H9 (cell line): ENCODE results near the gene CNOT6. TPM values are rescaled to one million over a fixed set of nuclear protein-coding genes. Genes with fewer than 3 reads are reported as not detected.

ENCODE experiments used
- DNase-seq: peaks from one replicate; pipeline ENCODE4 v3.0.0-alpha.2; 2017
- H2AFZ ChIP-seq: one replicate; pipeline ENCODE4 v1.6.1; 2013; ENCODE audit warnings: mild to moderate bottlenecking, low read length, control low read depth, moderate library complexity
- H2AK5ac ChIP-seq: 2 replicates; pipeline ENCODE4 v1.6.1; 2013; ENCODE audit warnings: low read length, control low read depth, mixed read lengths; ENCODE audit not compliant: insufficient read length
- H2BK120ac ChIP-seq: one replicate; pipeline ENCODE4 v1.6.1; 2013; ENCODE audit warnings: low read depth, mild to moderate bottlenecking, low read length, control low read depth, inconsistent platforms; ENCODE audit not compliant: poor library complexity, severe bottlenecking
- H2BK12ac ChIP-seq: 2 replicates; pipeline ENCODE4 v1.6.1; 2013; ENCODE audit warnings: low read length, control low read depth, mixed read lengths, low read depth; ENCODE audit not compliant: insufficient read length
- H2BK15ac ChIP-seq: 2 replicates; pipeline ENCODE4 v1.6.1; 2013; ENCODE audit warnings: low read depth, low read length, control low read depth
- H2BK20ac ChIP-seq: one replicate; pipeline ENCODE4 v1.6.1; 2013; ENCODE audit warnings: low read depth, mild to moderate bottlenecking, low read length, control low read depth, inconsistent platforms; ENCODE audit not compliant: poor library complexity, severe bottlenecking
- H2BK5ac ChIP-seq: 2 replicates; pipeline ENCODE4 v1.6.1; 2013; ENCODE audit warnings: low read length, control low read depth, mixed read lengths; ENCODE audit not compliant: insufficient read length
- H3K14ac ChIP-seq: 2 replicates; pipeline ENCODE4 v1.6.1; 2013; ENCODE audit warnings: low read length, control low read depth; ENCODE audit not compliant: insufficient read depth
- H3K18ac ChIP-seq: 2 replicates; pipeline ENCODE4 v1.6.1; 2013; ENCODE audit warnings: low read depth, mild to moderate bottlenecking, mixed read lengths, low read length, control low read depth; ENCODE audit not compliant: insufficient read length
- H3K23ac ChIP-seq: 2 replicates; pipeline ENCODE4 v1.6.1; 2013; ENCODE audit warnings: low read length, control low read depth, mixed read lengths, low read depth; ENCODE audit not compliant: insufficient read length
- H3K23me2 ChIP-seq: 2 replicates; pipeline ENCODE4 v1.6.1; 2013; ENCODE audit warnings: low read depth, mild to moderate bottlenecking, mixed read lengths, low read length, control low read depth; ENCODE audit not compliant: insufficient read length, poor library complexity, severe bottlenecking
- H3K27ac ChIP-seq: 2 replicates; pipeline ENCODE4 v1.5.1; 2013; ENCODE audit warnings: low read length, control low read depth, mixed read lengths, low read depth; ENCODE audit not compliant: insufficient read length
- H3K27me3 ChIP-seq: 2 replicates; pipeline ENCODE4 v1.6.1; 2013; ENCODE audit warnings: low read length, control low read depth, inconsistent platforms; ENCODE audit not compliant: insufficient read depth
- H3K4ac ChIP-seq: 2 replicates; pipeline ENCODE4 v1.6.1; 2013; ENCODE audit warnings: low read depth, mild to moderate bottlenecking, control low read depth, inconsistent platforms, low read length, moderate library complexity
- H3K4me1 ChIP-seq: 2 replicates; pipeline ENCODE4 v1.6.1; 2013; ENCODE audit warnings: low read length, control low read depth, inconsistent platforms; ENCODE audit not compliant: insufficient read depth
- H3K4me2 ChIP-seq: 2 replicates; pipeline ENCODE4 v1.6.1; 2013; ENCODE audit warnings: low read length, control low read depth, mixed read lengths; ENCODE audit not compliant: insufficient read length, insufficient read depth
- H3K56ac ChIP-seq: 2 replicates; pipeline ENCODE4 v1.6.1; 2013; ENCODE audit warnings: low read depth, mild to moderate bottlenecking, mixed read lengths, low read length, control low read depth; ENCODE audit not compliant: insufficient read length
- H3K79me1 ChIP-seq: 2 replicates; pipeline ENCODE4 v1.6.1; 2013; ENCODE audit warnings: low read depth, mild to moderate bottlenecking, moderate library complexity, low read length, control low read depth, inconsistent platforms; ENCODE audit not compliant: insufficient read depth, poor library complexity, severe bottlenecking
- H3K79me2 ChIP-seq: 2 replicates; pipeline ENCODE4 v1.6.1; 2013; ENCODE audit warnings: low read length, control low read depth, inconsistent platforms; ENCODE audit not compliant: insufficient read depth
- H3K9ac ChIP-seq: 2 replicates; pipeline ENCODE4 v1.6.1; 2013; ENCODE audit warnings: low read length, control low read depth, mixed read lengths; ENCODE audit not compliant: insufficient read length; ENCODE audit errors: extremely low read depth
- H3K9me3 ChIP-seq: one replicate; pipeline ENCODE4 v1.6.1; 2013; ENCODE audit warnings: low read depth, low read length, inconsistent platforms; ENCODE audit not compliant: control insufficient read depth
- H3T11ph ChIP-seq: one replicate; pipeline ENCODE4 v1.6.1; 2013; ENCODE audit warnings: mild to moderate bottlenecking, low read length, control low read depth, inconsistent platforms
- H4K20me1 ChIP-seq: one replicate; pipeline ENCODE4 v1.6.1; 2013; ENCODE audit not compliant: control insufficient read depth, insufficient read length, insufficient read depth
- H4K5ac ChIP-seq: 2 replicates; pipeline ENCODE4 v1.6.1; 2013; ENCODE audit warnings: low read depth, mild to moderate bottlenecking, mixed read lengths, low read length, control low read depth; ENCODE audit not compliant: insufficient read length
- H4K8ac ChIP-seq: replicated peaks from 2 replicates; pipeline ENCODE4 v1.6.1; 2013; ENCODE audit warnings: low read length, control low read depth, mixed read lengths, low read depth; ENCODE audit not compliant: insufficient read length
- H4K91ac ChIP-seq: 2 replicates; pipeline ENCODE4 v1.6.1; 2013; ENCODE audit warnings: low read depth, mild to moderate bottlenecking, moderate library complexity, mixed read lengths, low read length, control low read depth; ENCODE audit not compliant: insufficient read length
- H3K27ac Mint-ChIP-seq, 3 experiments: 2 replicates in 2 of 3; 3 replicates in 1 of 3; pipeline ENCODE4 v1.8.0; 2020 to 2021; ENCODE audit warnings: mixed read lengths in 3 of 3, mild to moderate bottlenecking in 1 of 3, moderate library complexity in 1 of 3
- H3K27me3 Mint-ChIP-seq: 2 replicates; pipeline ENCODE4 v1.8.0; 2021; ENCODE audit warnings: low read depth, mild to moderate bottlenecking, moderate library complexity, mixed read lengths
- H3K36me3 Mint-ChIP-seq, 3 experiments: 2 replicates in 2 of 3; 3 replicates in 1 of 3; pipeline ENCODE4 v1.8.0; 2020 to 2021; ENCODE audit warnings: low read depth in 3 of 3, mixed read lengths in 3 of 3; ENCODE audit not compliant: insufficient read depth in 1 of 3
- H3K4me1 Mint-ChIP-seq, 2 experiments: 2 replicates each; pipeline ENCODE4 v1.8.0; 2020; ENCODE audit warnings: mixed read lengths in 2 of 2
- H3K4me3 Mint-ChIP-seq, 2 experiments: 2 replicates in 1 of 2; 3 replicates in 1 of 2; pipeline ENCODE4 v1.8.0; 2020 to 2021; ENCODE audit warnings: mild to moderate bottlenecking in 2 of 2, mixed read lengths in 2 of 2, moderate library complexity in 1 of 2
- H3K9me3 Mint-ChIP-seq, 2 experiments: 2 replicates in 1 of 2; 3 replicates in 1 of 2; pipeline ENCODE4 v1.8.0; 2020; ENCODE audit warnings: mild to moderate bottlenecking in 2 of 2, mixed read lengths in 2 of 2, moderate library complexity in 1 of 2
- CTCF ChIP-seq: fragments of 200-600 bp; sonication (generic); conservative IDR thresholded peaks from 3 replicates; pipeline ENCODE4 v1.8.0; 2021; ENCODE audit warnings: antibody characterized with exemption, mild to moderate bottlenecking
- WGBS: extraction: QIAGEN DNeasy Blood & Tissue Kit; methylation state at CpG from one replicate; pipeline ENCODE4 v1.1.7; 2013; ENCODE audit warnings: missing lambda C conversion rate, low lambda C conversion rate, mixed read lengths; ENCODE audit not compliant: insufficient read length; ENCODE audit errors: extremely low coverage; 5-methylcytosine and 5-hydroxymethylcytosine counted together
- total RNA-seq: library from RNA; stranded (reverse); gene quantifications from 2 replicates; pipeline ENCODE4 v1.2.1, GENCODE V29; 2021

The CNOT6 gene
- total RNA-seq, 1 experiment from 2014 or later, result 45.0 TPM

GRCh38 chr5:180583738-180584137, 89.6 kb downstream of the CNOT6 start:
- Histone ChIP-seq H3K56ac (no peak overlapping the region), H2BK120ac (no peak overlapping the region), H3K4me1 (no peaks in the 10 kb centered on the region), H3K4me2 (no peak overlapping the region), H3K9ac (no peak overlapping the region), H3K79me1 (no peaks in the 10 kb centered on the region), H4K5ac (no peak overlapping the region), H2AK5ac (no peak overlapping the region), H3K79me2 (no peaks in the 10 kb centered on the region), H2AFZ (no peak overlapping the region), H3K27me3 (peaks cover 5% of the 10 kb centered on the region; the same call in 1 of the 2 replicates), H3K18ac (no peak overlapping the region), H3K27ac (no peak overlapping the region), H3K23ac (no peak overlapping the region), H2BK12ac (no peak overlapping the region), H3K9me3 (no peaks in the 10 kb centered on the region), H3T11ph (no peak overlapping the region), H4K20me1 (no peaks in the 10 kb centered on the region), H2BK20ac (no peak overlapping the region), H3K14ac (no peak overlapping the region), H3K4ac (no peak overlapping the region), H2BK15ac (no peak overlapping the region), H3K23me2 (no peaks in the 10 kb centered on the region), H2BK5ac (no peak overlapping the region), H4K91ac (no peak overlapping the region), H4K8ac (no peak overlapping the region)
- no peaks in the 10 kb centered on the region for H3K36me3 Mint-ChIP-seq
- H3K4me1 Mint-ChIP-seq, result no peaks in the 10 kb centered on the region
- H3K27ac Mint-ChIP-seq, result no peak overlapping the region
- H3K9me3 Mint-ChIP-seq, result no peaks in the 10 kb centered on the region
- no peak for DNase-seq
- no peak for TF ChIP-seq CTCF
- H3K27me3 Mint-ChIP-seq, result peaks cover 41% of the 10 kb centered on the region
- no peak overlapping the region for H3K4me3 Mint-ChIP-seq
- WGBS, result no CpG with 5 or more reads among the region's 2 CpGs
